ENCODE measurements around the gene GID8. TPM values are rescaled to one million over a fixed set of nuclear protein-coding genes. Genes with fewer than 3 reads are reported as not detected.

Gene GID8
- total and polyA plus RNA-seq, 2 experiments from 2014 or later = 17.6 to 31.0 TPM

GRCh38 chr20:62889871-62890270, 48.1 kb upstream of the GID8 start:
- WGBS, 2 experiments (ENCODE audit: low coverage in 1 of 2, low lambda C conversion rate in 2 of 2, missing lambda C conversion rate in 2 of 2) = 78 to 86% methylated on average over 9 of the region's 9 CpGs
- Histone ChIP-seq H3K36me3 (ENCODE audit: low read depth) (peaks cover 58% of the 10 kb centered on the region), H3K4me2 (ENCODE audit: unreplicated experiment) (no peak overlapping the region), H4K20me1 (ENCODE audit: insufficient read depth) (peaks cover 3% of the 10 kb centered on the region; the same call in 1 of the 2 replicates), H3K9ac (no peak overlapping the region), H3K27me3 (replicated peaks; ENCODE audit: insufficient read depth) (no peaks in the 10 kb centered on the region), H3K4me1 (ENCODE audit: insufficient read depth) (peaks cover 12% of the 10 kb centered on the region), H3F3A (ENCODE audit: insufficient read depth) (peaks cover 24% of the 10 kb centered on the region; the same call in 1 of the 2 replicates), H3K27ac (no peak overlapping the region), H3K9me2 (ENCODE audit: insufficient read depth) (no peaks in the 10 kb centered on the region), H3K4me3 (no peak overlapping the region), H3K79me2 (ENCODE audit: insufficient read depth) (no peaks in the 10 kb centered on the region; the same call in 1 of the 2 replicates), H3K9me3 (ENCODE audit: low read depth) (no peaks in the 10 kb centered on the region), H2AFZ (no peak overlapping the region)
- in situ Hi-C loops (cut with MboI) = no loop called here
- TF ChIP-seq EZH2 (IDR thresholded peaks at IDR 0.05; ENCODE audit: insufficient read depth, poor library complexity, severe bottlenecking) (no peak), EZH2phosphoT487 (IDR thresholded peaks at IDR 0.05; ENCODE audit: insufficient read depth, low read depth) (no peak)
- no peak for DNase-seq

- Histone ChIP-seq H3K4me2 (ENCODE audit: unreplicated experiment) (no peak overlapping the region), H2AFZ (no peak overlapping the region), H3K79me2 (ENCODE audit: insufficient read depth) (no peaks in the 10 kb centered on the region; the same call in 1 of the 2 replicates), H4K20me1 (ENCODE audit: insufficient read depth) (peaks cover 3% of the 10 kb centered on the region; the same call in 1 of the 2 replicates), H3F3A (ENCODE audit: insufficient read depth) (peaks cover 24% of the 10 kb centered on the region; the same call in 1 of the 2 replicates), H3K4me1 (ENCODE audit: insufficient read depth) (peaks cover 12% of the 10 kb centered on the region), H3K9ac (no peak overlapping the region), H3K9me2 (ENCODE audit: insufficient read depth) (no peaks in the 10 kb centered on the region), H3K36me3 (ENCODE audit: low read depth) (peaks cover 58% of the 10 kb centered on the region), H3K4me3 (no peak overlapping the region), H3K27me3 (replicated peaks; ENCODE audit: insufficient read depth) (no peaks in the 10 kb centered on the region), H3K27ac (no peak overlapping the region), H3K9me3 (ENCODE audit: low read depth) (no peaks in the 10 kb centered on the region)
- in situ Hi-C loops (cut with MboI) = no loop called here
- WGBS, 2 experiments (ENCODE audit: low coverage in 1 of 2, low lambda C conversion rate in 2 of 2, missing lambda C conversion rate in 2 of 2) = 62 to 65% methylated on average over 7 of the region's 7 CpGs
- DNase-seq = no peak
- TF ChIP-seq EZH2 (IDR thresholded peaks at IDR 0.05; ENCODE audit: insufficient read depth, poor library complexity, severe bottlenecking) = no peak
- TF ChIP-seq EZH2phosphoT487 (IDR thresholded peaks at IDR 0.05; ENCODE audit: insufficient read depth, low read depth) = no peak
Measured at GRCh38 chr20:62890444-62890843, 47.5 kb upstream of the GID8 start.

DNA sequence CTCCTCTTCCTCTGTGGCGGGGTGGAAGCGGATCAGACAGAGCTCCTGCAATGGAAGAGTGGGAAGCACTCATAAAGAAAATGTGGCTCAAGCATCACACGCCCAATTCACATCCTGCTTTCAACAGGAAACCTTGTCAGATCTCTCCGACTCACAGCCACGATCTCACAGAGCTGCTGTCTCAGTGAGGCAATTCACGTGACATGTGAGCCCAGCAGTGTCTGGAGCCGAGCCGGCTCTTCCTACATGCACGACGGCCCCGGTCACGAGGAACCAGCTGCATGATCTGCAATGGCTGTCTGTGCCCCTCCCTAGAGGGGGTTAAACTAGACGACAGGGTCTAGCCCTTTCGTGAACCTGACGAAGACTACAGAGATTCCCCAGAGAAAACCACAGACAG, 46.8 kb upstream of the GID8 start:
- in situ Hi-C loops (cut with MboI) = no loop called here
- H3K36me3 ChIP-seq (ENCODE audit: low read depth) = peaks cover 58% of the 10 kb centered on the region
- H4K20me1 ChIP-seq (ENCODE audit: insufficient read depth) = peaks cover 3% of the 10 kb centered on the region; the same call in 1 of the 2 replicates
- no peak overlapping the region for H3K9ac ChIP-seq
- no peaks in the 10 kb centered on the region for H3K9me2 ChIP-seq (ENCODE audit: insufficient read depth)
- H3K9me3 ChIP-seq (ENCODE audit: low read depth) = no peaks in the 10 kb centered on the region
- no peaks in the 10 kb centered on the region for H3K27me3 ChIP-seq (replicated peaks; ENCODE audit: insufficient read depth)
- no peak overlapping the region for H3K4me2 ChIP-seq (ENCODE audit: unreplicated experiment)
- TF ChIP-seq EZH2phosphoT487 (IDR thresholded peaks at IDR 0.05; ENCODE audit: insufficient read depth, low read depth) (no peak), EZH2 (IDR thresholded peaks at IDR 0.05; ENCODE audit: insufficient read depth, poor library complexity, severe bottlenecking) (no peak)
- peaks cover 12% of the 10 kb centered on the region for H3K4me1 ChIP-seq (ENCODE audit: insufficient read depth)
- no peaks in the 10 kb centered on the region; the same call in 1 of the 2 replicates for H3K79me2 ChIP-seq (ENCODE audit: insufficient read depth)
- WGBS, 2 experiments (ENCODE audit: low coverage in 1 of 2, low lambda C conversion rate in 2 of 2, missing lambda C conversion rate in 2 of 2) = 79 to 83% methylated on average over 15 of the region's 15 CpGs
- H3K27ac ChIP-seq = no peak overlapping the region
- peaks cover 24% of the 10 kb centered on the region; the same call in 1 of the 2 replicates for H3F3A ChIP-seq (ENCODE audit: insufficient read depth)
- H2AFZ ChIP-seq = no peak overlapping the region
- H3K4me3 ChIP-seq = no peak overlapping the region
- peak; percentile 25 for DNase-seq

DNA sequence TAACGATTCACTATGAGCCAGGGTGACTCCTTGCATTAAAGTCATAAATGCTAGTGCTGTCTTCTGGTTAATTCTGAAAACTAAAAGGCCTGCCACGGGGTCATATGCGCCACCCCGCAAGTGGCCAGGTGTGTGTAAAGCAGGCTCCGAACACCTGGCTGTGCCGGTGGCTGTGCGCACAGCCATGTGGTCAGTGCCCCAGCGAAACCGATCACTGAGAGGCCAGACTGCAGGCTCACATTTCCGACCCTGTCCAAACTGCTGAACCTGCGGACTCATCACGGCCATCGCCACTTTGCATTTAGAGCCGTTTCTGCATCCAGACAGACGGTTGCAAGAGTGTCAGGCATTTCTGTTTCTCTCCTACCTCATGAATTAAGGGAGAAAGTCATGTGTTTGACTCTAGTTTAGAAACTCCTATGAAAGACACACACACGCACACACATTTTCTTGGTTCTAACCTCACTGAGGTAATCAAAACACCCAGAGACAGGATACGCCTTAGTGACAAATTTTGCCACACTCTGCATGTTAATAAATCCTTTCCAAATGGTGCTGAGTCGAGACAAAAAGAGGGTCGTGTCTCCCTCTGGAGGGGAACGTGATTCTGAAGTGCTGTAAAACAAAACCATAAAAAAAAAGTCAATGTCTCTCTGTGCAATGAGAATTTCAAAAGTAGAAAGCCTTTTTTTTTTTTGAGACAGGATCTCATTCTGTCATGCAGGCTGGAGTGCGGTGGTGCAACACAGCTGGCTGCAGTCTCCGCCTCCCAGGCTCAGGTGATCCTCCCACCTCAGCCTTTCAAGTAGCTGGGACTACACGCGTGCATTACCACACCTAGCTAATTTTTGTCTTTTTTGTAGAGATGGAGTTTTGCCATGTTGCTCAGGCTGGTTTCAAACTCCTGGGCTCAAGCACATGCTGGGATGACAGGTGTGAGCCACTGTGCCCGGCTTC, 45.3 kb upstream of the GID8 start:
- Histone ChIP-seq H3K27me3 (replicated peaks; ENCODE audit: insufficient read depth) (no peaks in the 10 kb centered on the region), H3K9ac (no peak overlapping the region), H2AFZ (no peak overlapping the region), H3K36me3 (ENCODE audit: low read depth) (peaks cover 58% of the 10 kb centered on the region), H3K9me2 (ENCODE audit: insufficient read depth) (no peaks in the 10 kb centered on the region), H4K20me1 (ENCODE audit: insufficient read depth) (no peaks in the 10 kb centered on the region), H3K4me3 (no peak overlapping the region), H3K79me2 (ENCODE audit: insufficient read depth) (no peaks in the 10 kb centered on the region; the same call in 1 of the 2 replicates), H3K9me3 (ENCODE audit: low read depth) (no peaks in the 10 kb centered on the region), H3F3A (ENCODE audit: insufficient read depth) (peaks cover 17% of the 10 kb centered on the region; the same call in 1 of the 2 replicates), H3K4me2 (ENCODE audit: unreplicated experiment) (no peak overlapping the region), H3K4me1 (ENCODE audit: insufficient read depth) (peaks cover 5% of the 10 kb centered on the region; the same call in 1 of the 2 replicates), H3K27ac (no peak overlapping the region)
- DNase-seq = no peak
- TF ChIP-seq EZH2 (IDR thresholded peaks at IDR 0.05; ENCODE audit: insufficient read depth, poor library complexity, severe bottlenecking) = no peak
- TF ChIP-seq EZH2phosphoT487 (IDR thresholded peaks at IDR 0.05; ENCODE audit: insufficient read depth, low read depth) = no peak
- 89 to 90% methylated on average over 25 of the region's 25 CpGs for WGBS, 2 experiments (ENCODE audit: low coverage in 1 of 2, low lambda C conversion rate in 2 of 2, missing lambda C conversion rate in 2 of 2)
- in situ Hi-C loops (cut with MboI) = no loop called here

All from GM23248 (cell line).